NB4 (cell line): ENCODE data around the gene GPC1.

Source experiments
- CTCF ChIP-seq: IDR thresholded peaks from one replicate; pipeline ENCODE4 v1.5.1; 2012; ENCODE audit warnings: low read depth, low read length
- POLR2A ChIP-seq: IDR thresholded peaks from 2 replicates; pipeline ENCODE4 v1.6.1; 2011; ENCODE audit warnings: mild to moderate bottlenecking; ENCODE audit not compliant: insufficient read length; ENCODE audit errors: extremely low read depth

- no peak for TF ChIP-seq CTCF
- no peak for TF ChIP-seq POLR2A
Measured at GRCh38 chr2:240460253-240460711, 24.8 kb downstream of the GPC1 start.
